HepG2 (cell line): Measurements from ENCODE around the gene SEC14L1. TPM values are rescaled to one million over a fixed set of nuclear protein-coding genes. Genes with fewer than 3 reads are reported as not detected.

ENCODE experiments used
- ATAC-seq: fragments of 200-7000 bp; cut with Tn5 transposase; 3 replicates; pipeline ENCODE4 v1.9.1; 2020; ENCODE audit warnings: mild to moderate bottlenecking, moderate library complexity
- BruUV-seq: library from RNA; stranded (reverse); fragments of 400-500 nt; replicated peaks from 2 replicates; lab custom pipeline; 2021; lab: Mats Ljungman, UMichigan
- CTCF ChIA-PET: fragments of 300-600 bp; formaldehyde crosslinking; extraction: SDS; loops from one replicate; lab custom pipeline; 2021; ENCODE audit warnings: low total read pairs, inconsistent platforms, low intra/inter-chr PET ratio; lab: Yijun Ruan, JAX
- POLR2A ChIA-PET: fragments of 350-600 bp; sonication (Branson Sonifier 250); formaldehyde crosslinking; loops from one replicate; lab custom pipeline; 2020; ENCODE audit warnings: antibody characterized with exemption, inconsistent platforms; lab: Yijun Ruan, JAX
- DNase-seq: peaks from one replicate; pipeline ENCODE4 v3.0.0-alpha.2; 2015; ENCODE audit warnings: low spot score
- FAIRE-seq: peaks from 3 replicates; lab custom pipeline; 2011; peaks lifted over from hg19 to GRCh38; lab: Jason Lieb, UNC
- H2AFZ ChIP-seq: one replicate; pipeline ENCODE4 v1.6.1; 2011; ENCODE audit warnings: low read length, inconsistent platforms
- H3K27ac ChIP-seq: fragments of 300-600 bp; 3 replicates; pipeline ENCODE4 v1.8.0; 2011; ENCODE audit warnings: mixed run types, mild to moderate bottlenecking, mixed read lengths, low read length, inconsistent platforms; ENCODE audit not compliant: insufficient read depth; ENCODE audit errors: extremely low read length
- H3K27me3 ChIP-seq, 2 experiments: fragments of 200-600 bp in 1 of 2; 2 replicates in 1 of 2; 3 replicates in 1 of 2; pipeline versions ENCODE4 v1.6.0 to v1.8.0; 2011; ENCODE audit warnings: low read length in 2 of 2, mild to moderate bottlenecking in 2 of 2, moderate library complexity in 2 of 2, inconsistent platforms in 1 of 2; ENCODE audit not compliant: insufficient read depth in 2 of 2, control insufficient read depth in 1 of 2
- H3K36me3 ChIP-seq, 2 experiments: fragments of 200-600 bp in 1 of 2; replicated peaks in 1 of 2; 2 replicates in 1 of 2; 3 replicates in 1 of 2; pipeline versions ENCODE4 v1.5.1 to v1.8.0; 2011; ENCODE audit warnings: low read length in 2 of 2, inconsistent platforms in 1 of 2; ENCODE audit not compliant: insufficient read depth in 2 of 2, control insufficient read depth in 1 of 2
- H3K4me1 ChIP-seq: 2 replicates; pipeline ENCODE4 v1.5.1; 2012; ENCODE audit warnings: low read length, inconsistent platforms; ENCODE audit not compliant: insufficient read depth
- H3K4me2 ChIP-seq: 2 replicates; pipeline ENCODE4 v1.6.0; 2011; ENCODE audit warnings: low read depth, low read length, inconsistent platforms
- H3K4me3 ChIP-seq, 3 experiments: fragments of 200-600 bp in 1 of 3; sonication (generic), shearing (Covaris generic) in 1 of 3; replicated peaks in 1 of 3; 2 replicates each; pipeline ENCODE4 v1.5.1; 2011 to 2016; ENCODE audit warnings: low read length in 3 of 3, inconsistent platforms in 2 of 3, low read depth in 2 of 3, mild to moderate bottlenecking in 2 of 3, control low read depth in 1 of 3, mixed read lengths in 1 of 3; ENCODE audit not compliant: insufficient read depth in 1 of 3
- H3K79me2 ChIP-seq: one replicate; pipeline ENCODE4 v1.6.1; 2011; ENCODE audit warnings: low read length, inconsistent platforms; ENCODE audit not compliant: insufficient read depth
- H3K9ac ChIP-seq: 2 replicates; pipeline ENCODE4 v1.6.0; 2011; ENCODE audit warnings: mild to moderate bottlenecking, low read depth, low read length, inconsistent platforms; ENCODE audit not compliant: insufficient read depth
- H3K9me3 ChIP-seq: 2 replicates; pipeline ENCODE4 v1.5.1; 2012; ENCODE audit warnings: mild to moderate bottlenecking, low read length
- H4K20me1 ChIP-seq: 2 replicates; pipeline ENCODE4 v1.6.0; 2011; ENCODE audit warnings: inconsistent platforms, mild to moderate bottlenecking, low read length, moderate library complexity; ENCODE audit not compliant: insufficient read depth
- FOXO4 ChIP-seq: sonication (generic); formaldehyde crosslinking; conservative IDR thresholded peaks from 2 replicates; pipeline ENCODE4 v1.8.1; 2023; ENCODE audit warnings: missing genetic modification reagents
- MAFK ChIP-seq, 2 experiments: IDR thresholded peaks in 1 of 2; conservative IDR thresholded peaks in 1 of 2; 2 replicates each; pipeline ENCODE4 v1.6.1; 2011; ENCODE audit warnings: improper control_type of control experiment in 2 of 2, low read length in 2 of 2
- NFATC3 ChIP-seq: sonication (generic); formaldehyde crosslinking; IDR thresholded peaks from 2 replicates; pipeline ENCODE4 v1.5.1; 2020; ENCODE audit warnings: mild to moderate bottlenecking, missing genetic modification reagents
- SOX13 ChIP-seq, 3 experiments: fragments of 450-650 bp in 1 of 3; sonication (generic) in 1 of 3; formaldehyde crosslinking in 1 of 3; IDR thresholded peaks in 2 of 3; conservative IDR thresholded peaks in 1 of 3; 2 replicates each; pipeline versions ENCODE4 v1.5.0 to v1.6.1; 2016 to 2020; ENCODE audit warnings: antibody characterized with exemption in 1 of 3, mild to moderate bottlenecking in 1 of 3, missing compliant biosample characterization in 1 of 3, missing genetic modification reagents in 1 of 3, moderate library complexity in 1 of 3
- ZNF367 ChIP-seq: sonication (generic); formaldehyde crosslinking; IDR thresholded peaks from 2 replicates; pipeline ENCODE4 v1.4.0; 2020; ENCODE audit warnings: missing genetic modification reagents, borderline replicate concordance
- WGBS: methylation state at CpG from one replicate; pipeline ENCODE4 v1.1.6; 2017; ENCODE audit warnings: low lambda C conversion rate; 5-methylcytosine and 5-hydroxymethylcytosine counted together
- in situ Hi-C: cut with HindIII; loops from 2 replicates; pipeline ENCODE4 v1.10.0; 2017; ENCODE audit warnings: low pct_unique_long_range_greater_than_20kb; ENCODE audit not compliant: extremely low pct_ligation_motif_present
- intact Hi-C: fragments of 100-400 bp; cut with micrococcal nuclease; formaldehyde crosslinking; loops from one replicate; pipeline ENCODE4 v1.10.0; 2022; ENCODE audit not compliant: unreplicated experiment
- polyA plus RNA-seq, 8 experiments: library from polyadenylated mRNA; depleted of rRNA in 3 of 8; stranded (reverse) in 7 of 8; unstranded in 1 of 8; fragments of >200 nt; fragmentation: Illumina TruSeq in 4 of 8; extraction: Trizol in 4 of 8; gene quantifications; 2 replicates each; pipeline versions ENCODE4 v1.2.1 to v1.2.3, GENCODE V29; 2011 to 2016; ENCODE audit warnings: low read depth in 4 of 8, missing spikeins in 1 of 8, mixed read lengths in 1 of 8; ENCODE audit not compliant: insufficient read depth in 1 of 8
- total RNA-seq, 5 experiments: library from RNA; depleted of rRNA; stranded (reverse); fragments of >200 nt; fragmentation: Illumina TruSeq; extraction: Trizol; gene quantifications; 2 replicates each; pipeline ENCODE4 v1.2.3, GENCODE V29; 2016; ENCODE audit warnings: low read depth in 1 of 5

The SEC14L1 gene
- total and polyA plus RNA-seq, 2 of the 13 experiments (the other 11 are each of a cell fraction or from before 2014, with no cell fraction given): 26.3 to 43.9 TPM

GRCh38 chr17:77174928-77175661, 34.3 kb downstream of the SEC14L1 start:
- WGBS: 94% methylated on average over 10 of the region's 10 CpGs

More at GRCh38 chr17:77174928-77175661, 34.3 kb downstream of the SEC14L1 start:
- TF ChIP-seq SOX13 (IDR thresholded peaks at IDR 0.05) (no peak), SOX13 (CRISPR knock-in tag; conservative IDR thresholded peaks at IDR 0.05 in 1 of 2, IDR thresholded peaks at IDR 0.05 in 1 of 2) (peak in 1 of 2 experiments; percentile 51; a peak in 1 of 4 replicates), MAFK (conservative IDR thresholded peaks at IDR 0.05 in 1 of 2, IDR thresholded peaks at IDR 0.05 in 1 of 2; ENCODE audit: low read length in 2 of 2) (no peak), NFATC3 (no peak), ZNF367 (CRISPR knock-in tag) (no peak), FOXO4 (0 out of 2 replicates have a peak, but pooled peaks have one; percentile 46)
- CTCF ChIA-PET: no interaction called here
- no peak overlapping the region for H3K9ac ChIP-seq
- FAIRE-seq: no peak
- peaks cover 26% of the 10 kb centered on the region for H3K79me2 ChIP-seq
- no peak for ATAC-seq
- peaks cover 39% of the 10 kb centered on the region for H3K4me1 ChIP-seq
- no TSS peak for BruUV-seq
- in situ Hi-C loops: no loop called here
- intact Hi-C loops: loop anchor here (5.0 kb wide), 1 partner anchor 1277 kb away; no protein-coding TSS in a partner anchor
- H3K36me3 ChIP-seq: peaks cover 2 to 13% of the 10 kb centered on the region in 2 experiments
- H3K27me3 ChIP-seq: no peaks in the 10 kb centered on the region
- H3K4me2 ChIP-seq: no peak overlapping the region
- no peaks in the 10 kb centered on the region for H4K20me1 ChIP-seq
- no peak overlapping the region for H3K4me3 ChIP-seq
- no peak for DNase-seq
- peaks cover 22% of the 10 kb centered on the region for H3K9me3 ChIP-seq
- no peak overlapping the region for H2AFZ ChIP-seq
- no peak overlapping the region for H3K27ac ChIP-seq
- POLR2A ChIA-PET: no interaction called here
